Mesenchymal stem cell (in vitro differentiated cells and primary cell): ENCODE results near the gene AUTS2.

ENCODE experiments used
- DNase-seq: peaks from one replicate; pipeline ENCODE4 v3.0.0-alpha.2; 2013
- H2AFZ ChIP-seq: one replicate; pipeline ENCODE4 v1.6.1; 2013; ENCODE audit warnings: low read depth, mild to moderate bottlenecking, control low read depth, inconsistent platforms, low read length, moderate library complexity
- H2AK5ac ChIP-seq: 2 replicates; pipeline ENCODE4 v1.6.1; 2013; ENCODE audit warnings: low read length, moderate library complexity, mild to moderate bottlenecking, inconsistent platforms; ENCODE audit not compliant: severe bottlenecking
- H2BK120ac ChIP-seq: one replicate; pipeline ENCODE4 v1.6.1; 2013; ENCODE audit warnings: low read depth, mild to moderate bottlenecking, inconsistent platforms, low read length, moderate library complexity
- H2BK12ac ChIP-seq, 2 experiments: one replicate each; pipeline ENCODE4 v1.6.1; 2013; ENCODE audit warnings: inconsistent platforms in 2 of 2, low read length in 2 of 2, mild to moderate bottlenecking in 2 of 2, moderate library complexity in 2 of 2, control low read depth in 1 of 2
- H2BK15ac ChIP-seq: one replicate; pipeline ENCODE4 v1.6.1; 2013; ENCODE audit warnings: mild to moderate bottlenecking, low read depth, inconsistent platforms; ENCODE audit not compliant: poor library complexity, severe bottlenecking
- H2BK5ac ChIP-seq: 2 replicates; pipeline ENCODE4 v1.6.1; 2013; ENCODE audit warnings: low read depth, mild to moderate bottlenecking, low read length, control low read depth, inconsistent platforms; ENCODE audit not compliant: poor library complexity, severe bottlenecking
- H3K14ac ChIP-seq, 2 experiments: one replicate each; pipeline ENCODE4 v1.6.1; 2013; ENCODE audit warnings: inconsistent platforms in 2 of 2, low read length in 2 of 2, control low read depth in 1 of 2, mild to moderate bottlenecking in 1 of 2, moderate library complexity in 1 of 2
- H3K18ac ChIP-seq, 2 experiments: one replicate each; pipeline ENCODE4 v1.6.1; 2013; ENCODE audit warnings: inconsistent platforms in 2 of 2, low read length in 2 of 2, control low read depth in 1 of 2, low read depth in 1 of 2, mild to moderate bottlenecking in 1 of 2
- H3K23ac ChIP-seq, 2 experiments: one replicate each; pipeline ENCODE4 v1.6.1; 2013; ENCODE audit warnings: inconsistent platforms in 2 of 2, low read length in 2 of 2, mild to moderate bottlenecking in 2 of 2, moderate library complexity in 2 of 2, control low read depth in 1 of 2
- H3K27ac ChIP-seq: 2 replicates; pipeline ENCODE4 v1.5.1; 2013; ENCODE audit warnings: mild to moderate bottlenecking, moderate library complexity, low read length, control low read depth, inconsistent platforms; ENCODE audit not compliant: poor library complexity, severe bottlenecking
- H3K27me3 ChIP-seq, 2 experiments: 2 replicates each; pipeline versions ENCODE4 v1.6.1 to v1.7.0; 2013; ENCODE audit warnings: low read length in 2 of 2, mild to moderate bottlenecking in 2 of 2, moderate library complexity in 2 of 2, control low read depth in 1 of 2, inconsistent platforms in 1 of 2; ENCODE audit not compliant: control insufficient read depth in 1 of 2, insufficient read depth in 1 of 2
- H3K36me3 ChIP-seq, 2 experiments: 2 replicates each; pipeline versions ENCODE4 v1.6.1 to v1.7.0; 2013; ENCODE audit warnings: low read length in 2 of 2, control low read depth in 1 of 2, inconsistent platforms in 1 of 2, low read depth in 1 of 2, mild to moderate bottlenecking in 1 of 2; ENCODE audit not compliant: insufficient read depth in 2 of 2, control insufficient read depth in 1 of 2
- H3K4ac ChIP-seq, 2 experiments: one replicate each; pipeline ENCODE4 v1.6.1; 2013; ENCODE audit warnings: inconsistent platforms in 2 of 2, low read length in 2 of 2, mild to moderate bottlenecking in 2 of 2, moderate library complexity in 2 of 2, control low read depth in 1 of 2, low read depth in 1 of 2
- H3K4me1 ChIP-seq: 2 replicates; pipeline ENCODE4 v1.6.1; 2013; ENCODE audit warnings: low read depth, low read length, control low read depth; ENCODE audit not compliant: control insufficient read depth, insufficient read depth
- H3K4me2 ChIP-seq: 2 replicates; pipeline ENCODE4 v1.6.1; 2013; ENCODE audit warnings: low read length, mild to moderate bottlenecking, inconsistent platforms; ENCODE audit not compliant: poor library complexity, severe bottlenecking
- H3K4me3 ChIP-seq, 2 experiments: 2 replicates each; pipeline versions ENCODE4 v1.5.1 to v1.7.0; 2013; ENCODE audit warnings: low read length in 2 of 2, mild to moderate bottlenecking in 2 of 2, control low read depth in 1 of 2, low read depth in 1 of 2; ENCODE audit not compliant: insufficient read depth in 1 of 2
- H3K79me1 ChIP-seq: replicated peaks from 2 replicates; pipeline ENCODE4 v1.6.1; 2013; ENCODE audit warnings: mild to moderate bottlenecking, control low read depth, low read length, inconsistent platforms; ENCODE audit not compliant: poor library complexity, severe bottlenecking
- H3K9ac ChIP-seq: 2 replicates; pipeline ENCODE4 v1.7.0; 2013; ENCODE audit warnings: mild to moderate bottlenecking, low read length, moderate library complexity
- H3K9me3 ChIP-seq: 2 replicates; pipeline ENCODE4 v1.7.0; 2013; ENCODE audit warnings: mild to moderate bottlenecking, low read length; ENCODE audit not compliant: control insufficient read depth
- H4K8ac ChIP-seq: one replicate; pipeline ENCODE4 v1.6.1; 2013; ENCODE audit warnings: inconsistent platforms, mild to moderate bottlenecking, low read length, moderate library complexity
- H4K91ac ChIP-seq: one replicate; pipeline ENCODE4 v1.6.1; 2013; ENCODE audit warnings: mild to moderate bottlenecking, low read length, inconsistent platforms
- WGBS: methylation state at CpG from one replicate; pipeline ENCODE4 v1.1.7; 2013; ENCODE audit warnings: mixed read lengths; 5-methylcytosine and 5-hydroxymethylcytosine counted together

Gene AUTS2

DNA sequence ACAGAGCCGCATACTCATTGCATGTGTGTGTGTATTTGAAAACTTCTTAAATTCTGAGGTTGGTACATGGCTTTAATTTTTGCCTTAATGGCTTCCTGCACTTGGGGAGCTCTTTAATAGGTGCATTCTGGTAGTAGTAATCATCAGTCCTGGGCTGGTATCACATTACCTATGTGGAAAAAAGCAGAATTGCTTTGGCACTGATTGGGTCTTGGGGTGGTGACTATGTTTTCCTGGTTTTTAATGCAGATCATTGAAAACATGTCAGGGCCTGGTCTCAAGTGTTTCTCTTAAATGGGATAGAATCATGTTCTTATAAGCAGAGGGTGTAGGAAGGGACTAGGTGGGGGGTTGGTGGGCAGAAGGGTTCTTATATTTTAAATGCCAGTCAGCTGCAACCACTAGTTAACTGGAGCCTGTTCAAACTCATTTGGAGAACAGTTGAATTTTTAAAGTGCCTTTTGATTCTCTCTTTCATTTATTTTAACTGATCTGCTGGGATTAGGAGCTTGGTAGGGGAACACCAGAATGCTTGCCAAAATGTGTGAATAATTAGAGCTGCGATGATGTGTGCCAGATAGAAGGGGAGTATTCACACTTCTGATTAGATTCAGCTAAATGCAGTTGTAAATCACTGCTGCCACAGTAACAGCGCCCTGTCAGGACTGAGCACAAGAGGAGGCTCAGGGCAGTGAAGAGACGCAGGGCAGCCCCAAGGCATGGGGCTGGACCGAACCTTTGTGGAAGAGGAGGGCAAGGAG lies 900.1 kb downstream of the AUTS2 start:
- no peak overlapping the region for H3K4me2 ChIP-seq
- no peaks in the 10 kb centered on the region for H3K79me1 ChIP-seq
- no peak overlapping the region for H4K8ac ChIP-seq
- no peak overlapping the region for H2AK5ac ChIP-seq
- H3K27ac ChIP-seq: no peak overlapping the region
- H2BK120ac ChIP-seq: no peak overlapping the region
- H3K14ac ChIP-seq: no peak overlapping the region
- H3K4me3 ChIP-seq: no peak overlapping the region
- H3K27me3 ChIP-seq: no peaks in the 10 kb centered on the region
- no peak overlapping the region for H2AFZ ChIP-seq
- no peaks in the 10 kb centered on the region for H3K9me3 ChIP-seq
- H2BK15ac ChIP-seq: no peak overlapping the region
- peaks cover 0 to 7% of the 10 kb centered on the region in 2 experiments for H3K36me3 ChIP-seq
- no peak overlapping the region for H3K23ac ChIP-seq
- no peak overlapping the region for H4K91ac ChIP-seq
- H3K9ac ChIP-seq: no peak overlapping the region
- H2BK12ac ChIP-seq: no peak overlapping the region
- DNase-seq: no peak
- no peak overlapping the region for H2BK5ac ChIP-seq
- H3K4ac ChIP-seq: no peak overlapping the region
- H3K4me1 ChIP-seq: peaks cover 2% of the 10 kb centered on the region
- H3K18ac ChIP-seq: no peak overlapping the region
- WGBS: 71% methylated on average over 5 of the region's 5 CpGs

DNA sequence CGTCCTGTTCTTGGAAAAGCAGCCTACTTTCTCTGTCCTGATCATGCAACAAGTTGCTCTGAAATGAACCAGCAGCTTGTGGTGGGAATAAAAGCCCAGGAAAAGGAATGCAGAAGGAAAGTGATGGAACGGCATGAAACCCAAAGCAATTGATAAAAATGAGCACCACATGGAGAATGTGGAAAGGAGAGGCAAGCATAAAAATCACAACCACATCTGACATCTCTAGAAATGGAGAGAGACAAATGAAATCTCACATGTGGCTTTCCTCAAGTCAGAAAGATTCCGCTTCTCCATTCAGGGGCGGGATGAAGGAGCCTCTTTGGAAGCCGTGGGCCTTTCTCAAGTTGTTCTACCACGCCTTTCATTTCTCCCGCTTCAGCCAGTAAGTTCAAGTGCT lies 902.0 kb downstream of the AUTS2 start:
- Histone ChIP-seq H2BK15ac (no peak overlapping the region), H3K23ac (no peak overlapping the region), H4K91ac (no peak overlapping the region), H4K8ac (no peak overlapping the region), H3K4me1 (peaks cover 2% of the 10 kb centered on the region), H3K36me3 (peaks cover 0 to 7% of the 10 kb centered on the region in 2 experiments), H3K9ac (no peak overlapping the region), H3K4me3 (no peak overlapping the region), H3K4me2 (no peak overlapping the region), H2BK5ac (no peak overlapping the region), H3K14ac (no peak overlapping the region), H2BK120ac (no peak overlapping the region), H2AK5ac (no peak overlapping the region), H3K4ac (no peak overlapping the region), H3K27ac (no peak overlapping the region), H3K79me1 (no peaks in the 10 kb centered on the region), H2AFZ (no peak overlapping the region), H3K18ac (no peak overlapping the region), H3K27me3 (no peaks in the 10 kb centered on the region), H2BK12ac (no peak overlapping the region), H3K9me3 (no peaks in the 10 kb centered on the region)
- 90% methylated on average over 7 of the region's 7 CpGs for WGBS
- DNase-seq: no peak

DNA sequence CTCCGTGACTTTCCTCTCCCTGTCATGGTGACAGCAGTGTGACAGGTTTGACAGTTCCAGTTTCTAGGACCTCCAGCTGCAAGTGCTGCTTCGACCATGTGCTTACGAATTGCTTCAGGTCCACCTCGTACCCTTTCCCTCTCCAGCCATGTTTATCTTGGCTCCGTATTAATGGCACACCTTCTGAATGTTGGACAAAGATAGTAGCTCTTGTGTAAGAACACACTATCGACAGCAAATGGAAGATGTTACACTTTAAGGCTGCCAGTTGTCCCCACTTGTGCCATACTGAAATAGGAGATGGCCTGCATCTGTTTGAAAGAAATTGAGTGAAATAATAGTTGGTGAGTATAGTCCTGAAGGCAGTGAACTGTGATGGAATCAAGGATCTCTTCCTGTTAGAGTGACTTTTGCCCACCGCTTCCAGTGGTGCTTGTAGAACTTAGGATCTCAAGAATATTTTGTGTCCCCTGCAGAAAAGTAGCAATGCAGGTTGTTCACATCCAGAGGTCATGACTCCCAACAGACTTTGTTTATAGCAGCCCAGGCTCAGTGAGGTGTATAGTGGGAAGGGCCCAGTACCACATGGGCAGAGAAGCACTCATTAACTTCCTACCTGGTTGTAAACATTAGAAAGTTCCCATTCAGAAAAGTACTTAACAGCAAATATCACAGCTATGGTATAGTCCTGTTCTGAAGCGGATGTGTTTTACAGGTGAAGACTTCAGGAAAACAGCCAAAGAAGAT lies 904.0 kb downstream of the AUTS2 start:
- Histone ChIP-seq H3K27me3 (no peaks in the 10 kb centered on the region), H3K27ac (no peak overlapping the region), H2AFZ (no peak overlapping the region), H3K4me1 (no peaks in the 10 kb centered on the region), H3K4ac (no peak overlapping the region), H4K91ac (no peak overlapping the region), H2BK15ac (no peak overlapping the region), H2BK12ac (no peak overlapping the region), H2BK120ac (no peak overlapping the region), H3K9me3 (no peaks in the 10 kb centered on the region), H3K36me3 (no peaks in the 10 kb centered on the region), H3K9ac (no peak overlapping the region), H3K4me2 (no peak overlapping the region), H3K79me1 (no peaks in the 10 kb centered on the region), H3K18ac (no peak overlapping the region), H4K8ac (no peak overlapping the region), H3K14ac (no peak overlapping the region), H3K23ac (no peak overlapping the region), H2AK5ac (no peak overlapping the region), H3K4me3 (no peak overlapping the region), H2BK5ac (no peak overlapping the region)
- 91% methylated on average over 6 of the region's 8 CpGs for WGBS
- DNase-seq: no peak

DNA sequence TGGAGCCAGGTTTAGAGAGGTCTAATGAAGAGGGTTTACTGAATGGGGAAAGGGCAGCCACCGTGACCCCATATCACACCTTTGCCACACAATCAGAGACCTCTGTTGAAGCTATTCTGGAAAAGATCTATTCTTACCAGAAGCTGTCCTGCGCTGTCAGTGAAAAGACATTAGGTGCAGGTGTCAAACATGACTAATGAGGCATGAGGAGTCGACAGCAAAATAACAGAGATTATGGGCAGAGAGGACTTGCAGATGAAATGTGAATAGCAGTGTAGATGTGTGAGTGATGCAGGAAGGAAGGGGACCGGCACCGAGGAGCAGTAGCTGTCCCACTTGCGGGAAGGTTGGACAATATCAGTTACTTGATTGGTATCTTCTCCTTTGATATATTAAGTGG lies 906.0 kb downstream of the AUTS2 start:
- no peak for DNase-seq
- Histone ChIP-seq H3K36me3 (no peaks in the 10 kb centered on the region), H3K4me3 (no peak overlapping the region), H3K14ac (no peak overlapping the region), H3K4me2 (no peak overlapping the region), H3K4me1 (no peaks in the 10 kb centered on the region), H2BK120ac (no peak overlapping the region), H2AFZ (no peak overlapping the region), H3K23ac (no peak overlapping the region), H4K91ac (no peak overlapping the region), H2AK5ac (no peak overlapping the region), H3K79me1 (no peaks in the 10 kb centered on the region), H2BK12ac (no peak overlapping the region), H4K8ac (no peak overlapping the region), H3K9me3 (no peaks in the 10 kb centered on the region), H3K27me3 (no peaks in the 10 kb centered on the region), H3K18ac (no peak overlapping the region), H3K9ac (no peak overlapping the region), H2BK5ac (no peak overlapping the region), H3K27ac (no peak overlapping the region), H2BK15ac (no peak overlapping the region), H3K4ac (no peak overlapping the region)
- 80% methylated on average over 4 of the region's 6 CpGs for WGBS
